Ishikawa (cell line): ENCODE results near the gene HDAC5.
A peak's percentile ranks its signal among the peaks of the same experiment; 100 is the strongest.

Experiments
- CEBPB ChIP-seq: IDR thresholded peaks from 2 replicates; pipeline ENCODE4 v1.6.1; 2012
- CREB1 ChIP-seq: IDR thresholded peaks from 2 replicates; pipeline ENCODE4 v1.6.1; 2012; ENCODE audit warnings: low read depth
- EGR1 ChIP-seq: IDR thresholded peaks from 2 replicates; pipeline ENCODE4 v1.6.1; 2012
- EP300 ChIP-seq: IDR thresholded peaks from 2 replicates; pipeline ENCODE4 v1.6.1; 2012; ENCODE audit warnings: borderline replicate concordance
- FOXM1 ChIP-seq: IDR thresholded peaks from 2 replicates; pipeline ENCODE4 v1.6.1; 2012; ENCODE audit warnings: low read depth, borderline replicate concordance
- NFIC ChIP-seq: IDR thresholded peaks from 2 replicates; pipeline ENCODE4 v1.6.1; 2012
- RAD21 ChIP-seq: IDR thresholded peaks from 2 replicates; pipeline ENCODE4 v1.6.1; 2012; ENCODE audit warnings: low read depth
- TAF1 ChIP-seq: IDR thresholded peaks from 2 replicates; pipeline ENCODE4 v1.6.1; 2012; ENCODE audit warnings: low read depth, mild to moderate bottlenecking
- TCF12 ChIP-seq: IDR thresholded peaks from 2 replicates; pipeline ENCODE4 v1.6.1; 2012; ENCODE audit warnings: low read depth
- TEAD4 ChIP-seq: IDR thresholded peaks from 2 replicates; pipeline ENCODE4 v1.6.1; 2012
- USF1 ChIP-seq: IDR thresholded peaks from 2 replicates; pipeline ENCODE4 v1.6.1; 2012
- YY1 ChIP-seq: IDR thresholded peaks from 2 replicates; pipeline ENCODE4 v1.6.1; 2012; ENCODE audit warnings: low read depth
- ZBTB7A ChIP-seq: IDR thresholded peaks from 2 replicates; pipeline ENCODE4 v1.6.1; 2012; ENCODE audit warnings: low read depth
- TF ChIP-seq, protein P1 (sequence below): IDR thresholded peaks from 2 replicates; pipeline ENCODE4 v1.6.1; 2012
- TF ChIP-seq, protein P2 (sequence below): IDR thresholded peaks from 2 replicates; pipeline ENCODE4 v1.6.1; 2012; ENCODE audit warnings: low read depth, mild to moderate bottlenecking

The HDAC5 gene

GRCh38 chr17:44102849-44103622 lies 20.4 kb downstream of the HDAC5 start:
- TF ChIP-seq TAF1 (no peak), FOXM1 (no peak), CREB1 (no peak), USF1 (no peak), YY1 (no peak), EP300 (no peak), TCF12 (no peak), NFIC (no peak), RAD21 (no peak), ZBTB7A (no peak), TEAD4 (no peak), EGR1 (no peak), CEBPB (no peak)
- TF ChIP-seq, protein P1, sequence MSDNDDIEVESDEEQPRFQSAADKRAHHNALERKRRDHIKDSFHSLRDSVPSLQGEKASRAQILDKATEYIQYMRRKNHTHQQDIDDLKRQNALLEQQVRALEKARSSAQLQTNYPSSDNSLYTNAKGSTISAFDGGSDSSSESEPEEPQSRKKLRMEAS = no peak
- TF ChIP-seq, protein P2, sequence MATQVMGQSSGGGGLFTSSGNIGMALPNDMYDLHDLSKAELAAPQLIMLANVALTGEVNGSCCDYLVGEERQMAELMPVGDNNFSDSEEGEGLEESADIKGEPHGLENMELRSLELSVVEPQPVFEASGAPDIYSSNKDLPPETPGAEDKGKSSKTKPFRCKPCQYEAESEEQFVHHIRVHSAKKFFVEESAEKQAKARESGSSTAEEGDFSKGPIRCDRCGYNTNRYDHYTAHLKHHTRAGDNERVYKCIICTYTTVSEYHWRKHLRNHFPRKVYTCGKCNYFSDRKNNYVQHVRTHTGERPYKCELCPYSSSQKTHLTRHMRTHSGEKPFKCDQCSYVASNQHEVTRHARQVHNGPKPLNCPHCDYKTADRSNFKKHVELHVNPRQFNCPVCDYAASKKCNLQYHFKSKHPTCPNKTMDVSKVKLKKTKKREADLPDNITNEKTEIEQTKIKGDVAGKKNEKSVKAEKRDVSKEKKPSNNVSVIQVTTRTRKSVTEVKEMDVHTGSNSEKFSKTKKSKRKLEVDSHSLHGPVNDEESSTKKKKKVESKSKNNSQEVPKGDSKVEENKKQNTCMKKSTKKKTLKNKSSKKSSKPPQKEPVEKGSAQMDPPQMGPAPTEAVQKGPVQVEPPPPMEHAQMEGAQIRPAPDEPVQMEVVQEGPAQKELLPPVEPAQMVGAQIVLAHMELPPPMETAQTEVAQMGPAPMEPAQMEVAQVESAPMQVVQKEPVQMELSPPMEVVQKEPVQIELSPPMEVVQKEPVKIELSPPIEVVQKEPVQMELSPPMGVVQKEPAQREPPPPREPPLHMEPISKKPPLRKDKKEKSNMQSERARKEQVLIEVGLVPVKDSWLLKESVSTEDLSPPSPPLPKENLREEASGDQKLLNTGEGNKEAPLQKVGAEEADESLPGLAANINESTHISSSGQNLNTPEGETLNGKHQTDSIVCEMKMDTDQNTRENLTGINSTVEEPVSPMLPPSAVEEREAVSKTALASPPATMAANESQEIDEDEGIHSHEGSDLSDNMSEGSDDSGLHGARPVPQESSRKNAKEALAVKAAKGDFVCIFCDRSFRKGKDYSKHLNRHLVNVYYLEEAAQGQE = no peak

DNA sequence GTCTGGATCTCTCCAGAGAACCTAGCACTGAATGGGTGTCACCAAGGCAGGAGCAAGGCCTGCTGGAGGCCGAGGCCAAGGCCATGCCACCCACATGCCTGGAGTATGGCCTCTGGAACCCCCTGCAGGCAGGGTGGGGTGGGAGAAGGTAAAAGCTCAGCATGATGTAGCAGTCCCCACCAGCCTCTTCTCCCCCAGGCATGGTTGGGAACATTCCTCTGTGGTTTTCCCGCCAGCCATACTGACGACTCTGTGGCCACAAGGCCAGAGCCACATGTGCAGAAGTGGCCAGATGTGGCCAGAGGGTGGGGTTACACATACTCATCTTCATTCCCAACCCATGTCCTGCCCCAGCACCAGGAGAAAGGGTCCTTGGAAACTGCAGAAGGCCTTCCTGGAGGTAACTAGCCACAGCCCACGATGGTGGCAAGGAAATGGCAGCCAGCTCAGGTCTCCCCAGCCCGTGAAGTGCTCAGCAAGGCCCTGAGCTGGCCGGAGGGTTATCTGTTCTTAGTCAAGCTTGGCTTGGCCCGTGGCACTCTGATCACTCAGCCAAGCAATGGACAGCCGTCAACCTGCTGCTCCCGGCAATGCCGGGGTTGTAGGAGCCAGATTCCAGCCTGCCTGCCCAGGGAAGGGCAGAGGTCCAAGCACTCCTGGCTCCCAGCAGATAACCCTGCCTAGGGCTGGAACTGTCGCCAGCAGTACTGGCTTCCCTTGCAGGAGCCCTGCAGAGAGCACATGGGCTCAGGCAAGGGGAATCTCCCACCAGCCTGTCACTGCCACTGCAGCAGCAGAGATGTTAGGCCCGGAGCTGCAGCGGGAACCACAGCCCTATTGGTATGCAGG lies 26.1 kb downstream of the HDAC5 start:
- TF ChIP-seq NFIC = no peak
- TF ChIP-seq EP300 = no peak
- TF ChIP-seq TAF1 = no peak
- no peak for TF ChIP-seq EGR1
- no peak for TF ChIP-seq TCF12
- TF ChIP-seq, protein P1 = no peak
- TF ChIP-seq CEBPB = no peak
- TF ChIP-seq CREB1 = no peak
- TF ChIP-seq RAD21 = no peak
- TF ChIP-seq, protein P2 = no peak
- no peak for TF ChIP-seq YY1
- TF ChIP-seq USF1 = no peak
- TF ChIP-seq ZBTB7A = no peak
- TF ChIP-seq FOXM1 = no peak

DNA sequence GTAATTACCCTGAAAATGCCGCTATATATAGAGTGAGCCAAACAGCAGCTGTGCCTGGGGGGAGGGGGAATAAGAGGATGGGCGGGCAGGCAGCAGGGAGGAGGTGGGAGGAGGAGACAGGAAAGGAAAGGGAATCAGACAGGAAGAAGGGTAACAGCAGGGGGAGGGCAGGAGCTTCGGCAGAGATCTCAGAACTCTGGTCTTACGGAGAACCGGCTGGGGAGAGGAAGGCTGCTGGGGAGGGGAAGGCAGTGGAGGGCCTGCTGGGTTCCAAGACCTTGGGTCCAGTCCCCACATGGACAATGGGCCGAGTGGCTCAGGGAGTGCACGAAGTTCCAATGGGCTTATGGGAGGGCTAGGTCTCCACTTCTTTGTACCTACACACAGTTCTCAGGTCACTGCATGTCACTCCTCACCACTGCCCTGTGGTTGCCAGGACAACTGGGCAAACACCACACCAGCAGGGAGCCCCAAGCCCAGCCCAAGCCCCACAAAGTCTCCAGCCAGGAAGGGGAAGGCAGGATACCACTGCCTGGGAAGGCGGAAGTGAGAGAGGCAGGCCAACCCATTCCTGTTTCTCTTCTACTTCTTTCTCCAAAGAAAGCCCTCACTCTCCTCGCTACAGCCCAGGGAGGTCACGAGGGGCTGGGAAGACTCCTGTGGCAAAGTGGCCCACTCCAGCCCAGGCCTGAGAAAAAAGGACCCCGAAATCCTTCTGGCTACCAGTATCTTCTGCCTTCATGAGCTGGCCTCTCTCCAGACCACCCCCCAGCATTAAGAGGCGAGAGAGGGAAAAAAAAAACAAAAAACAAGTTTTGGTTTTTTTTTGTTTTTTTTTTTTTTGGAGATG lies 27.6 kb downstream of the HDAC5 start:
- TF ChIP-seq, protein P1 = peak; percentile 56; the same call in 1 of the 2 replicates
- peak; percentile 18; the same call in 1 of the 2 replicates for TF ChIP-seq RAD21
- TF ChIP-seq CREB1 = no peak
- TF ChIP-seq YY1 = peak; percentile 24; the same call in 1 of the 2 replicates
- peak; percentile 34; the same call in 1 of the 2 replicates for TF ChIP-seq TCF12

GRCh38 chr17:44095388-44095646 lies 28.1 kb downstream of the HDAC5 start:
- TF ChIP-seq TAF1 (no peak), RAD21 (no peak), EP300 (no peak), CEBPB (no peak), TEAD4 (no peak), ZBTB7A (no peak), CREB1 (no peak)
- TF ChIP-seq, protein P1 = no peak
